ENCODE results near the gene ARID1B. TPM values are rescaled to one million over a fixed set of nuclear protein-coding genes. Genes with fewer than 3 reads are reported as not detected.
A peak's percentile ranks its signal among the peaks of the same experiment; 100 is the strongest.

Gene ARID1B
- total RNA-seq, 1 donor from 2014 or later = 155 TPM

DNA sequence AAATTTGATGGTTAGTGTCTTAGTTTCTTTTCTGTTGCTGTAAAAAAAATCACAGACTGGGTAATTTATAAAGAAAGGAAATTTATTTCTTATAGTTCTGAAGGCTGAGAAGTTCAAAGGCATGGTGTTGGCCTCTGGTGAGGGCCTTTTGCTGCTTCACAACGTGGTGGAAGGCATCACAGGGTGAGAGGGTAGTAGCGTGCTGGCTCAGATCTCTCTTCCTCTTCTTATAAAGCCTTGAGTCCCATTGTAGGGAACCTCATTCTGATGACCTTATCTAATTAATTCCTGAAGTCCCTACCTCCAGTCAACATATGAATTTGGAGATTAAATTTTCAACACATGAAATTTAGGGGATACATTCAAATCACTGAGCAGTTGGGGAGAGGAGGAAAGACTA is 62.0 kb downstream of the ARID1B start:
- H3K4me1 Mint-ChIP-seq = peaks cover 42% of the 10 kb centered on the region
- peak overlapping the region; percentile 60 for H3K27ac Mint-ChIP-seq
- TF ChIP-seq, protein P1, sequence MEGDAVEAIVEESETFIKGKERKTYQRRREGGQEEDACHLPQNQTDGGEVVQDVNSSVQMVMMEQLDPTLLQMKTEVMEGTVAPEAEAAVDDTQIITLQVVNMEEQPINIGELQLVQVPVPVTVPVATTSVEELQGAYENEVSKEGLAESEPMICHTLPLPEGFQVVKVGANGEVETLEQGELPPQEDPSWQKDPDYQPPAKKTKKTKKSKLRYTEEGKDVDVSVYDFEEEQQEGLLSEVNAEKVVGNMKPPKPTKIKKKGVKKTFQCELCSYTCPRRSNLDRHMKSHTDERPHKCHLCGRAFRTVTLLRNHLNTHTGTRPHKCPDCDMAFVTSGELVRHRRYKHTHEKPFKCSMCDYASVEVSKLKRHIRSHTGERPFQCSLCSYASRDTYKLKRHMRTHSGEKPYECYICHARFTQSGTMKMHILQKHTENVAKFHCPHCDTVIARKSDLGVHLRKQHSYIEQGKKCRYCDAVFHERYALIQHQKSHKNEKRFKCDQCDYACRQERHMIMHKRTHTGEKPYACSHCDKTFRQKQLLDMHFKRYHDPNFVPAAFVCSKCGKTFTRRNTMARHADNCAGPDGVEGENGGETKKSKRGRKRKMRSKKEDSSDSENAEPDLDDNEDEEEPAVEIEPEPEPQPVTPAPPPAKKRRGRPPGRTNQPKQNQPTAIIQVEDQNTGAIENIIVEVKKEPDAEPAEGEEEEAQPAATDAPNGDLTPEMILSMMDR (IDR thresholded peaks at IDR 0.05; ENCODE audit: unreplicated experiment) = no peak
- no peaks in the 10 kb centered on the region for H3K27me3 Mint-ChIP-seq (ENCODE audit: low read depth)
- no peak for DNase-seq (ENCODE audit: low spot score in 2 of 2, unreplicated experiment in 2 of 2)
- H3K9me3 Mint-ChIP-seq = no peaks in the 10 kb centered on the region
- H3K4me3 Mint-ChIP-seq = no peak overlapping the region
- H3K36me3 Mint-ChIP-seq = peaks cover 2% of the 10 kb centered on the region

DNA sequence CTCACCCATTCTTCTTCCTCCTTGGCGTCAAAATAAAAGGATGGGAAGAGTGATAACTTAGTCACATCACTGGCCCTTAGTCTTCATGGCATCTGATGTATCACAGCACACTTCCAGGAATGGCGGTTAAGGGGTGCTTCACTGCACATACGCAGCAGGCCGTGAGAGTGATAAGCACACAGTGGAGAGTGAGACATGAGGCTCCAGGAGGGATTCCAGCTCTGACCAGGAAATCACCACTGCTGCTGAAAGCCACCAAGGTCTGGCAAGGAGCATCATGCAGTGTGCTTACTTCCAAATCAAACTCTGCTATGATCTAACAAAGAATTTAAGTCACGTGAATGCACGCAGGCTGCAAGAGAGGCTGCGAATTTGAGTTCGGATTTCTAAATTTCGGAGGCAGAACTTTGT is 62.4 kb downstream of the ARID1B start:
- peak overlapping the region; percentile 11 for H3K4me3 Mint-ChIP-seq
- DNase-seq (ENCODE audit: low spot score in 2 of 2, unreplicated experiment in 2 of 2) = no peak
- no peaks in the 10 kb centered on the region for H3K27me3 Mint-ChIP-seq (ENCODE audit: low read depth)
- H3K9me3 Mint-ChIP-seq = no peaks in the 10 kb centered on the region
- H3K4me1 Mint-ChIP-seq = peaks cover 41% of the 10 kb centered on the region
- TF ChIP-seq, protein P1 (IDR thresholded peaks at IDR 0.05; ENCODE audit: unreplicated experiment) = no peak
- peak overlapping the region; percentile 60 for H3K27ac Mint-ChIP-seq
- H3K36me3 Mint-ChIP-seq = peaks cover 2% of the 10 kb centered on the region

DNA sequence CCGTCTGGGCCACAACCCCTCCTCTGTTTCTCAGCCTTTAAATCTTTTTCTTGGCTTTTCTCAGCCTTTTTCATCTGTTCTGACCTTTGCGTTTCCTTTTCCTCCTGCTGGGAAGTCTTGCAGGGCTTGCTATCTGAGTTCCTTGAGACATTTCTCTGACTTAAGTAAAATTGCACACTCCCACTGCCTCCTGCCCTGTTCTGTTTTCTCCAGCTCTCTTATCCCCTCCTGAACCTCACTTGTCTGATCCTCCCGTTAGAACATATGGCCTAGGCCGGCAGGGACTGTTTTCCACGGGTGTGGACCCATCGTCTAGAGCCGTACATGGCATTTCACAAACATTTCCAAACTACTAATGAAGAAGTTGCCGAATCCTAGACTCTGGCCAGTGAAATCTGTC is 63.0 kb downstream of the ARID1B start:
- Mint-ChIP-seq H3K4me1 (peaks cover 42% of the 10 kb centered on the region), H3K27me3 (ENCODE audit: low read depth) (no peaks in the 10 kb centered on the region), H3K4me3 (peak overlapping the region; percentile 28), H3K27ac (peak overlapping the region; percentile 62), H3K9me3 (no peaks in the 10 kb centered on the region), H3K36me3 (peaks cover 2% of the 10 kb centered on the region)
- TF ChIP-seq, protein P1 (IDR thresholded peaks at IDR 0.05; ENCODE audit: unreplicated experiment) = no peak
- DNase-seq (ENCODE audit: low spot score in 2 of 2, unreplicated experiment in 2 of 2) = no peak

DNA sequence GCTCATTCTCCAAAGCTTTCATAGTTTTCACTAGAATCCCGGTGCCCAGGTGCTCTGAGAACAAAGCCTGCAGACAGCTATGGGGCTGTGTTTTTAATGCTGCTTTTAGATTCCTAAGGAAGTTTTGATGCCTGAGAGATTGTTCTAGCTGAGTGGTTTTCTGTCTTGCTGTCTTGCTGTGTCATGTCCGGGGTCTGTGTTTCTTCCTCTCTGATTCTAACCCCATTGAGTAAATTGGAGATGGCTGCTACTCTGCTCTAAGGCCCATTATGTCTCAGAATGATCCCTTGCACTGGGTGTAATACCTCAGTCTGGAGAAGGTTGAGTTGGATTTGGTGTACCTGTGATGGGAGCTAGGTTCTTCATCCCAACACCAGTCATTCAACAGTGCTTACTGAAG is 63.4 kb downstream of the ARID1B start:
- H3K27ac Mint-ChIP-seq = peak overlapping the region; percentile 62
- TF ChIP-seq, protein P1 (IDR thresholded peaks at IDR 0.05; ENCODE audit: unreplicated experiment) = no peak
- DNase-seq (ENCODE audit: low spot score in 2 of 2, unreplicated experiment in 2 of 2) = no peak

DNA sequence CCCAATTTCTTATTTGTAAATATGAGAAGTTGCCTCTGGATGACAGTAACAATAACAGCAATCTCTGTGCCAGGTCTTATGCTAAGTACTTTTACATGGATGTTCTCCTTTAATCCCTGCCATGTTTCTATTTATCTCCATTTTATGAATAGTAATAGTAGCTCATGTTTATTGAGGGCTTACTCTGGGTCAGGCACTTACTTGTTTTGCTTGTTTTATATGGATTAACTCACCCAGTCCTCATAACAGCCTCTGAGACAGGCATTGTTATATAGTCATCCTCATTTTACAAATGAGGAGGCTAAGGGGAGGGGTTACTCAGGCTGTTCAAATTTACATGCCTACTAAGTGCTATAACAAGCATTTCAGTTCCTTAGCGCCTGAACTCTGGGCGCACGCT is 64.3 kb downstream of the ARID1B start:
- no peaks in the 10 kb centered on the region for H3K27me3 Mint-ChIP-seq (ENCODE audit: low read depth)
- no peak for DNase-seq (ENCODE audit: low spot score in 2 of 2, unreplicated experiment in 2 of 2)
- no peak overlapping the region for H3K27ac Mint-ChIP-seq
- H3K9me3 Mint-ChIP-seq = no peaks in the 10 kb centered on the region
- TF ChIP-seq, protein P1 (IDR thresholded peaks at IDR 0.05; ENCODE audit: unreplicated experiment) = no peak
- H3K36me3 Mint-ChIP-seq = peaks cover 5% of the 10 kb centered on the region
- H3K4me3 Mint-ChIP-seq = no peak overlapping the region
- H3K4me1 Mint-ChIP-seq = peaks cover 50% of the 10 kb centered on the region

More for the DNA sequence above, 63.4 kb downstream of the ARID1B start:
- Mint-ChIP-seq H3K27me3 (ENCODE audit: low read depth) (no peaks in the 10 kb centered on the region), H3K9me3 (no peaks in the 10 kb centered on the region), H3K4me1 (peaks cover 46% of the 10 kb centered on the region), H3K36me3 (peaks cover 4% of the 10 kb centered on the region), H3K4me3 (no peak overlapping the region)
